Panc1 (cell line): ENCODE measurements around the gene FMO1.

Experiments
- CTCF ChIP-seq: fragments of 450-650 bp; IDR thresholded peaks from 2 replicates; pipeline ENCODE4 v1.5.1; 2017; ENCODE audit warnings: mild to moderate bottlenecking
- POLR2AphosphoS5 ChIP-seq: IDR thresholded peaks from 2 replicates; pipeline ENCODE4 v1.6.1; 2012; ENCODE audit warnings: mild to moderate bottlenecking, low read depth, low read length, moderate library complexity
- REST ChIP-seq, 2 experiments: IDR thresholded peaks; 2 replicates each; pipeline ENCODE4 v1.6.1; 2011 to 2012; ENCODE audit warnings: low read depth in 2 of 2, control low read depth in 1 of 2, low read length in 1 of 2, mild to moderate bottlenecking in 1 of 2, moderate library complexity in 1 of 2; ENCODE audit not compliant: insufficient read depth in 1 of 2
- TCF7L2 ChIP-seq: IDR thresholded peaks from 2 replicates; pipeline ENCODE4 v1.6.1; 2011; ENCODE audit warnings: mild to moderate bottlenecking, low read depth, low read length, inconsistent platforms

GRCh38 chr1:171233183-171233582 lies 15.1 kb upstream of the FMO1 start:
- TF ChIP-seq CTCF = no peak
- no peak for TF ChIP-seq POLR2AphosphoS5
- no peak for TF ChIP-seq TCF7L2
- no peak for TF ChIP-seq REST (IDR thresholded peaks at IDR 0.05; ENCODE audit: insufficient read depth in 1 of 2, low read depth in 2 of 2, low read length in 1 of 2)
